Measurements from ENCODE around the gene CRTAP.

DNA sequence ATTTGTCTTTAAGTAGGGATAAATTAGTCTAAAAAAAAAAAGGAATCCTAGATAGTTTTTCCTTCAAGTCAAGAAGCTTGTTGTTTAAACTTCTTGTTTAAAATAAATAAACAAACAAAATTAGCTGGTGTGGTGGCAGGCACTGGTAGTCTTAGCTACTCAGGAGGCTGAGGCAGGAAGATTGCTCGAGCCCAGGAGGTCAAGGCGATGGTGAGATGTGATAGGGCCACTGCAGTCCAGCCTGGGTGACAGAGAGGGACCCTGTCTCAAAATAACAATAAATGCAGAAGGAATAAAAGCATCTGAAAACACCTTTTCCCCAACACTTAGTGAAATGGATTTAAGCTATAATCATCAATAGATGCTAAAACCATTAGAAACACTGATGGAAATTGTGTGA is 35.8 kb upstream of the CRTAP start:
- TF ChIP-seq POLR2A (IDR thresholded peaks at IDR 0.05) (no peak), EP300 (IDR thresholded peaks at IDR 0.05) (no peak)
- TF ChIP-seq, protein P1, sequence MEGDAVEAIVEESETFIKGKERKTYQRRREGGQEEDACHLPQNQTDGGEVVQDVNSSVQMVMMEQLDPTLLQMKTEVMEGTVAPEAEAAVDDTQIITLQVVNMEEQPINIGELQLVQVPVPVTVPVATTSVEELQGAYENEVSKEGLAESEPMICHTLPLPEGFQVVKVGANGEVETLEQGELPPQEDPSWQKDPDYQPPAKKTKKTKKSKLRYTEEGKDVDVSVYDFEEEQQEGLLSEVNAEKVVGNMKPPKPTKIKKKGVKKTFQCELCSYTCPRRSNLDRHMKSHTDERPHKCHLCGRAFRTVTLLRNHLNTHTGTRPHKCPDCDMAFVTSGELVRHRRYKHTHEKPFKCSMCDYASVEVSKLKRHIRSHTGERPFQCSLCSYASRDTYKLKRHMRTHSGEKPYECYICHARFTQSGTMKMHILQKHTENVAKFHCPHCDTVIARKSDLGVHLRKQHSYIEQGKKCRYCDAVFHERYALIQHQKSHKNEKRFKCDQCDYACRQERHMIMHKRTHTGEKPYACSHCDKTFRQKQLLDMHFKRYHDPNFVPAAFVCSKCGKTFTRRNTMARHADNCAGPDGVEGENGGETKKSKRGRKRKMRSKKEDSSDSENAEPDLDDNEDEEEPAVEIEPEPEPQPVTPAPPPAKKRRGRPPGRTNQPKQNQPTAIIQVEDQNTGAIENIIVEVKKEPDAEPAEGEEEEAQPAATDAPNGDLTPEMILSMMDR (IDR thresholded peaks at IDR 0.05), result no peak

All from tibial nerve (tissue), 4 donors.